ENCODE measurements around the gene CCDC33.

GRCh38 chr15:74328331-74329056, 92.4 kb downstream of the CCDC33 start:
- TF ChIP-seq EZH2 (IDR thresholded peaks at IDR 0.05; ENCODE audit: borderline replicate concordance), result no peak
- TF ChIP-seq EZH2phosphoT487 (IDR thresholded peaks at IDR 0.05; ENCODE audit: low read depth, severe bottlenecking, unreplicated experiment), result no peak
- no peak for TF ChIP-seq CTCF (IDR thresholded peaks at IDR 0.05; ENCODE audit: poor library complexity)
